Dermis microvascular lymphatic vessel endothelial cell (primary cell): ENCODE measurements around the gene MMP17. TPM values are rescaled to one million over a fixed set of nuclear protein-coding genes. Genes with fewer than 3 reads are reported as not detected.

Experiments
- DNase-seq, 2 donors: peaks; one replicate each; pipeline versions ENCODE4 v3.0.0 to v3.0.0-alpha.2; 2010; ENCODE audit warnings: low read depth in 2 of 2
- total RNA-seq: library from RNA; depleted of rRNA; stranded (reverse); fragments of >200 nt; gene quantifications from 2 replicates; pipeline ENCODE4 v1.2.1, GENCODE V29; 2014

Gene MMP17
- total RNA-seq: 3.9 and 13.1 TPM in 2 replicates

DNA sequence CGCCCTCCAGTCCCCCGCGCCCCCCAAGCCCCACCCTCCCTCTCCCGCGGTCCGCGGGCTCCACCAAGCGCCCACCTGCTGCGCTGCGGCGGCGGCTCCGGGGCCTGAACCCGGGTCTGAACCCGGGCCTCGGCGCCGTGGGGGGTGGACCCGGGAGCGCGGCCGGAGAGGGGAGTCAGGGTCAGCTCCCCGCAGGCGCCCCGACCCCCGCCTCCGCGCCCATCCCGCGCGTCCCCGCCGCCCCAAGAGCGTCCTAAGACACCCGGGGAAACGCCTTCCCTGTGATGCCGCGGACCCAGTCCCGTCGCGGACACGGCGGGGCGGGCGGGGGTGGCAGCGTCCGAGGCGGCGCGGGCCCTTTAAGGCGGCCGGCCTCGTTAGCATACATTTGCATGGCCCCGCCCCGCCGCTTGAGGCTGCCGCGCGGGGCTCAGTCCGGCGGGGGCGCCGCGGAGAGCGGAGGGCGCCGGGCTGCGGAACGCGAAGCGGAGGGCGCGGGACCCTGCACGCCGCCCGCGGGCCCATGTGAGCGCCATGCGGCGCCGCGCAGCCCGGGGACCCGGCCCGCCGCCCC lies at the start of gene MMP17:
TSS of gene MMP17 (plus strand) at position 433 of the 574 bp plus-strand sequence. CDS start at position 535, 102 bp downstream.
- peak in 1 of 2 donors; percentile 72 for DNase-seq

DNA sequence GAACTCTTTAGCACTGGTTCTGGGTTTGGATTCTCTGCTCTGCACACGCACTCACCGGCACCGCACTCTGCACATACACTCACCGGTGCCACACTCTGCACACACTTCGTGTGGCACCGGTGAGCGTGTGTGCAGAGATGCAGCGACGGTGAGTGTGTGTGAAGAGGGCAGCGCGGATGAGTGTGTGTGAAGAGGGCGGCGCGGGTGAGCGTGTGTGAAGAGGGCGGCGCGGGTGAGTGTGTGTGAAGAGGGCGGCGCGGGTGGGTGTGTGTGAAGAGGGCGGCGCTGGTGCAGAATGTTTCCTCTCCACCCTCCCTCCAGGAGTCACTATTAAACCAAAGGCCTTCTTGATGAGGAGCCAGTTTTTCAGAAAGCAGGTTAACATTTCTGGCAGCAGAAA lies 49.2 kb upstream of the MMP17 start:
- no peak for DNase-seq

DNA sequence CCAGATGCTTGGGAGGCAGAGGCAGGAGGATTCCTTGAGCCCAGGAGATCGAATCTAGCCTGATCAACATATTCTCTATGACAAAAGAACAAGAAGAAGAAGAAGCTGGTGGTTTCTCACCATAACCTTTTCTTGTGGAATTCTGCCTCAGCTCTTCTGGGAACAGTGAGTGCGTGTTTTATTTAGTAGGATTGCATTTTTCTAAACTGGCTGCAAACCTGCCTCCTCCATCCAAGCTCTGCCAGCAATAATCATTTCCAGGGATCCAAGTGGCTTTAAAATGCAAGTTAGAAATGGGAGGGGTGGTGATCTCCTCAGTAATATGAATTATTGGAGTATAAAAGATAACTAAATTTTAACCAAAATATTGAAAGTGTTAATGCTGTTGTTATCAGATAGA lies 46.1 kb upstream of the MMP17 start:
- no peak for DNase-seq

DNA sequence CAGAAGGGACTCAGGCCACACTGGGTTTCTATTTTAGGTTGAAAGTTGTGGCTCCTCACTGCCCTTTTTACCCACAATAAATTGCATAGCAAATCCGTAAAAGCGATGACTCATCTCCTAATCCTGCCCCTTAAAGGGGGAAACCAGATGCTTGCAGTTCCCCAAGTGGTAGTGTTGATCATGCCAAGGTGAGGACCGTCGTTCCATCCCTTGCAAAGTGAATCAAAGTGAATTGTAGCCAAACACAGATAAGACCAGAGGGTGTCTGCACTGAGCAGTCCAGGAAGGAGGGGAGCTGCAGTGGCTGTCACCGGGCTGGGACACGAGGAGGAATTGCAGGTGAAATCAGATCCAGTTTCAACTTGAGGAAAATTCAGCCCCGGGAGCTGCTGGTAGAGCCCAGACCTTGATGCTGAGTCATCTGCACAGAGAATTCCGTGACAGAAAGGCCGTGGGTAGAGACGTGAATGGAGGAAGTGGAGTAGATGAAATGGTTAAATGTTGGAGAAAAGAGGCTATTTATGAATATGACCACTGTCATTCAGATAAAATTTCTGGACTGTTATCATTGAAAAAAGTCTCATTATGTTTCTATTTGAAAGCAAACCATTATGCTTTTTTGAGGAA lies 44.2 kb upstream of the MMP17 start:
- DNase-seq: peak in 1 of 2 donors; percentile 67

DNA sequence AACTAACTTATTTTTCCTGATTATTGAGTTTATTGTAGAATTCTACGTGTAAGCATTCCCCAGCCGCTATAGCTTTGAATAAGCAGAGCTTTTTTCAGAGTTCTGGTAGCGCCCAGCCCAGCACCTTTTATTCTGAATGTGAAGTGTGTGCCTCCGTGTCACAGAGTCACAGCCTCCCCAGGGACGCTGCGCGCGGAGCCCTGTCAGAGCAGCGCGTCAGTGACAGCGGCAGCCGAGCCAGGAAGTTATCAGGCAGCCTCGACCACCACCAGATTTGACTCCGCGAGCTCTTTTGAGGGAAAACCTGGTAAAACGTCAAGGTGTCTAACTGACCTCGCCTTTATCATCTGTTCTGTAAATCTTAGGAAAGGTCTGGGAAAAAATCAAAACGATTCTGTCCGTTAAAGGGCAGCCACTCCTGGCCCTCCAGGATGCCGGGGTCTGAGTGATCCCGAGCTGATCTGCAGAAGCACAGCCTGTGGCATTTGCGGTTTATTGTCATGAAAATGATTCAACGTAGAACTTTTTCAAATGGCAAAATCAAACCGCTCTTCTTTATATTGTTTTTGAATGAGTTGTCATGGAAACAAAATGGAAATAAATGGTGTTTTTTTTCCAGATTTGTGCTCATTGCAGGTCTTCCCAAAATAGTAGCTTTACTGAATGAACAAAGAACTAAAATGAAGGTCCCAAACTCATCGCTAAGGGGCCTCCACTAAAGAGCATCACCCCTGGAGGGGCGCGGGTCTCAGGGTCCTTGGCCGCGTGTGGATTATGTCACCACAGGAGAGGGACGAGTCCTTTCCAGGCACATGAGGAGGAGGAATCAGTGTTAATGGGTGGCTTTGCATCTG lies 43.1 kb upstream of the MMP17 start:
- DNase-seq: no peak

DNA sequence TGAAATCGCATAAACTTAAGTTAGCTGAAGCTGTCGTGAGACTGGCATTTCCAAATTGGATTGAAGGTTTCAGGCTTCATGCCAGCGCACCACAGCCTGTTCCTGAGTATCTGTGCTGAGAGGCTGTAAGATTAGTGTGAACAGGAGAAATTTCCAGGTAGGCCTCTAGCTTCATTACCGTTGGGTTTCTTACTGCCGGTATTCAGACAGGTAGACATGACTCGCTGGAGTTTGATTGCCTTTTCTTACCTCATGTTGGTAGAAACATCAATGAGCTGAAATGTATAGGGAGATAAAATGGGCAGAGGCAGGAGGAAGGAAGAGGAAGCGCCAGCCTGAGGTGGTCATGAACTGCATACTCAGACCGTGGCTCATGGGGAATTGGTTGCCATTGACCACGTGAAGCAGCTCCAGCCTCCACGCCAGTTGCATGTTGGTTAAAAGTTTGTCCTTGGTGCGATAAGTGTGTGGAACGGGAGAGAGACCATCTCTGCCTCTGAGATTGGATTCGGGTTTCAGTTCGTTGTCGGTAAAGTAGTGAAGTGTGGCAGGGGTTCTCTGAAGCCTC lies 42.3 kb upstream of the MMP17 start:
- DNase-seq: no peak

DNA sequence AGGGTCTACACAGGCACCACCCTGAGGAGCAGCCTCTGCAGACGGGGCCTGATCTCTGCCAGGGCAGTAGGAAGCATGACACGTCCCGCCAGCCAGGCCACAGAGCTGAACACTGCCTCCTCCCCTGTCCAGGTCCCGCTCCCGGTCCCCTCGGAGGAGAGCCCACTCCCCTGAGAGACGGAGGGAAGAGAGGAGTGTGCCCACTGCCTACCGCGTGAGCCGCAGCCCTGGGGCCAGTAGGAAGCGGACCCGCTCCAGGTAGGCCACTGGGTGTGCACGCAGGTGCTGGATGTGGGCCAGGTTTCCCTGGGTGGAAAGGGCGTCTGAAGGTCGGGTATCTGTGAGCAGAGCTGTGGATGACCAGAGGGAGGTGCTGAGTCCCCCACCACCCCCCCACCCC lies 41.9 kb upstream of the MMP17 start:
- no peak for DNase-seq

DNA sequence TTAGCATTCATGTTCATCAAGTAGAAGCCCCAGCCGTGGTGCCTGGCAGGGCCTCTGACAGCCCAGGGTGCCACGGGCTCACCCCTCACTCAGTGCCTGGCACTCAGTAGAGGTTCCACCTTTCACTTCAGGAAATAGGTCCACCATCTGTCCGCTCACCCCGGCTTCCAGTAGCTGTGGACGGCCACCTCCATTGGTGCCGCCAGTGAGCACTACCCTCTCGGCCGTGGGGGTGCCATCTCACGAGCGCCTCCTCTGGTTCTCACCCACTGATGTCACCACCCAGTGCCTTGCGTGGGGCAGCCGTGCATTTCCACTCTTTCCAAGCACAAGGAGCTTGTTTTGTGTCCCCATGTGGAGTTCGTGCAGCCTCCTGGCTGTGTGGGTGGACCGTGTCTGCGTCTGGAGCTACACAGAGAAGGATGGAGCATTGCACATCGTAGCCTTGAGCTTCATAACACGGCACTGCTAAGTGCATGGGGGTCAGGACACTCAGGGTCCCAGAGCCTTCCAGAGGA lies 41.0 kb upstream of the MMP17 start:
- DNase-seq: no peak

DNA sequence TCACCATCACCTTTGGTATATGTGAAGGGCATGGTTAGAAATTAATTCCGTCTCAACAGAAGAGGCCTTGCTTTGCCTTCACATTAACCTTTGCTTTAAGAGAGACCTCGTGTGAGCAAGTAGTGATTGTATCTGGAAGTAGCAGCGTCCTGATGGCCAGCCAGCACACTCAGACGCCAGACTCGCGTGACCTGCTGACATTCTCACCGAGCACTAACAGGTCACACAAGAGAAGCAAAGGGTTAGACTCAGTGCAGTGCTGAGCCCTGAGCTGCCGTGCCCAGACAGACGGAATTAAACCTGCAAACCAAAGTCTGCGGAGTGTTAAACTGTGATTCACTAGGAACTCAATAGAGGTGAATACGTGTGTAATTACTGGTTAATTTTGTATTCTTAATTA lies 40.1 kb upstream of the MMP17 start:
- DNase-seq: no peak

DNA sequence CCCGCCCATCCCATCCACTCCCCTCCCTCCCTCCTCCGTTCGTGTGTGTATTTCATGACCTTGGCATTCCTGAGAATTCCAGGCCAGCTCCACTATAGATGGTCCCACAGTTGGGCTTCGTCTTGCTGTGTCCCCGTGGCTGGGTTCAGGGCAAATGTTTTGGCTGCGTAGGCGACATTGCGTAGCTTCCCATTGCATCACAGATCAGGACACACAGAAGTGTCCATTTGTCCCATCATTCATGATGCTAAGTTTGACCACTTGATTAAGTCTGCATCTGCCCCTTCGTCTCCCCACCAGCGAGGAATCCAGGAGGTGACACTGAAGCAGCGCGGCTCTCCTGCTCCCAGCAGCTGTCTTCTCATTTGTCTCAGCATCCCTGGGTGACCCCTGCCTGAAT lies 38.6 kb upstream of the MMP17 start:
- DNase-seq: no peak

DNA sequence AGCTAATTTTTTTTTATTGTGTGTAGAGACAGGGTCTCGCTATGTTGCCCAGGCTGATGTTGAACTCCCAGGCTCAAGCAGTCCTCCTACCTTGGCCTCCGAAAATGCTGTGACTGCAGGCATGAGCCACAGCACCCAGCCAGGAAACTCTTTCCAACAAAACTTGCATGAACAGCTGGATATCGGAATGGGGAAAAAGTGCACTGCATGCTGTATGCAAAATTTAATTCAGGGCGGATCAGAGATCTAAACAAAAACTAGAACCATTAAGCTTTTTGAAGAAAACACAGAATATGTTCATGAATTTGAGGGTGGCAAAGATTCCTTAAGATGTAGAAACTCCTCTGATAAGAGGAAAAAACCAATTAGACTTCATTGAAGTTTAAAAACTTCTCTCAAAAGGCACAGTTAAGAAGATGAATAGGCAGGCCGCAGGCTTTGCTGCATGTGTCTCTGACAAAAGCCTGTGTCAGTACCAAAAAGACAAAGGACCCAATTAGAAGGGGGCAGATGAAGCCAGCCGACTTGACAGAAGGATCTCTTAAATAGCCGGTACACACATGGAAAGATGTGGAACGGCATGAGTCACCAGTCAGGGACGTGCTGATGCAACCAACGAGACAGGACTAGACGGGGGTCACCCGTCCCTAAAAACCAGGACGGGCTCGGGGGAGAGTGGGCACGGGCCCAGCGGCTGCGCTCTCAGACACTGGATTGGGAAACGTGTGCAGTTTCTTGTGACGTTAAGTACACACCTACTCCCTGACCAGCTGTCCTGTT lies 34.8 kb upstream of the MMP17 start:
- DNase-seq: no peak

DNA sequence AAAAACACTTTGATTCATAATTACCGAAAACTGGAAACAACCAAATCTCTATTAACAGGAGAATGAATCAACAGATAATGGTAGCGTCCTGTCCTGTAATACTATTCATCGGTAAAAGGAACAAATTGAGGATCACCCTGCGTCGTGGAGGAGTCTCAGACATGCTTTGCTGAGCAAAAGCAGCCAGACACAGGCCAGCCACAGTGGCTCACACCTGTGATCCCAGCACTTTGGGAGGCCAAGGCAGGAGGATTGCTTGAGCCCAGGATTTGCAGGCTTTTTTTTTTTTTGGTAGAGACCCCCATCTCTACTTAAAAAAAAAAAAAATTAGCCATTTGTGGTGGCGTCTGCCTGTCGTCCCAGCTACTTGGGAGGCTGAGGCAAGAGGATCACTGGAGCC lies 34.1 kb upstream of the MMP17 start:
- DNase-seq: no peak

DNA sequence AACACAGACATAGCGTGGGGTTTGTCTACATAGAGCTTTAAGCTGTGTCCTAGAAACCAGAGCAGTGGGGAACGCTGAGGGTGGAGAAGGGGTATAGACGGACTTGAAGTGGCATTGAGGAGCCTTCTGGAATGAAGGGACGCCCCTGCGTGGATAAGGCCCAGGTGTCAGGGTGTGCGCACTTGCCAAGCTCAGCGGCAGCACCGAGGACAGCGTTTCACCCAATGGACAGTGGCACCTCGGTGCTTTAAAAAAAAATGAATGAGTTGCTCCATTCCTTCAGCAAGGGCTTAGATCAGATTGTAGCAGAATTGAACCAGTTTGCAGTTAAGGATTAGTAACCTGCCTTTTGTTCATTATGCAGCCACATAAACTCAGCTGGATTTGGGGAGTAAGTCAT lies 33.6 kb upstream of the MMP17 start:
- no peak for DNase-seq

DNA sequence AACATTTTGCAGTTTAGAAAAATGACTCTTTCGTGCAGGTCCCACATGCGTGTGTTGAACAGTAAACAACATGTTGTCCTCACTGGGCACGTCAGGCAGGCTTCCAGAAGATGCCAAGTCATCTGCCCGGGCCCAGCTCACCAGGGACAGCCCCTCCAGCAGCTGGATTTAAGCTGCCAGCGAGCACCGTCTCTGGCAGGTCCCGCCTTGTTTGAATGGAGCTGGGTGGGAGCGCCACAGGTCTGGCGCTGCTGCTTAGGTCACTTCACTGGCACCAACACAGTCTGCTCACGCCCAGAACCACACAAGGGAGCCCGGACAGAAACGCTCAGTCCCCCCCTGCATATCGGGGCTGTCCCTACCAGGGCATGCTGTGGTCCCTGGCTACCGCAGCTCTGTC lies 33.1 kb upstream of the MMP17 start:
- DNase-seq: no peak

DNA sequence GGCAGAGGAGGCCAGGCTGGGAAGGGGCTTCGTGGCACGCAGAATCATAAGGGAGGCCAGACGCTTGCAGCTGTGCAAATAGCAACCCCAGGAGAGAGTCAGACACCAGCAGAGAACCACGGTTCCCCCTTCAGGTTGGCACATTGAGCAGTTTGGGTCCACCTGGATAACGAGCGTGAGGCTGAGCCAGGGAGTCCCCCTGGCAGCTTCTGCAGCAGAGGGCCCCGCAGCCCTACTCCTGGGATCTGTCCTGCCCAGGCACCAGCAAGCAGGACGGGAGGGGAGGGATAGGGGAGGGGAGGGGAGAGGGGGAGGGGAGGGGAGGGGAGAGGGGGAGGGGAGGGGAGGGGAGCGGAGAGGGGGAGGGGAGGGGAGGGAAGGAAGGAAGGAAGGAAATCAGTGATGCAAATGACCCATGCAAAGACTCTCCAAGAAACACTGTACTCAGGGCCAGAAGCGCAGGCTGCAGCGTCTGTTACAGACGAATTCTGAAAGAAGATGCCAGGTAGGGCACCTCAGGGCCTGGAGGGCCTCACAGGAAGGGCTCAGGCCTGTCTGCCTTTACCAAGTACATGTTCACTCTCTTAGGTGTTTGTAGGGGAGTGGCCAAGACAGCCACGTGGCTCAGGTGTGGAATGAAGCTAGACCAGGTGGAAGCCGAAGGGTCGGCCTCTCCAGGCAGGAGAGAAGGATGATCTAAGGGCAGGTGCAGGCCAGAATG lies 32.3 kb upstream of the MMP17 start:
- no peak for DNase-seq

DNA sequence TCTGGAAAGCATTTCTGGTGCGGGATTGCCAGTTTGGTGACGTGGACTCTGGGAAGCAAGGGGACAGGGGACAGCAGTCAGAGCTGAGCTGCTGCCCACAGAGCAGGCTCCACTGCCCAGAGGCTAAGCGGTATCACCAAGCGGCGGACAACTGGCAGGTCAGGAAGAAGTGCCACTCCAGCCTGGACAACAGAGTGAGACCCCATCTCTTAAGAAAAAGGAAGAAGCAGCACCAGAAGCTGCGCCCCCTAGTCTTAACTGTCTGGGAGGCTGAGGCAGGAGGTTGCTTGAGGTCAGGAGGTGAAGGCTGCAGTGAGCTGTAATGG lies 31.8 kb upstream of the MMP17 start:
- no peak for DNase-seq

DNA sequence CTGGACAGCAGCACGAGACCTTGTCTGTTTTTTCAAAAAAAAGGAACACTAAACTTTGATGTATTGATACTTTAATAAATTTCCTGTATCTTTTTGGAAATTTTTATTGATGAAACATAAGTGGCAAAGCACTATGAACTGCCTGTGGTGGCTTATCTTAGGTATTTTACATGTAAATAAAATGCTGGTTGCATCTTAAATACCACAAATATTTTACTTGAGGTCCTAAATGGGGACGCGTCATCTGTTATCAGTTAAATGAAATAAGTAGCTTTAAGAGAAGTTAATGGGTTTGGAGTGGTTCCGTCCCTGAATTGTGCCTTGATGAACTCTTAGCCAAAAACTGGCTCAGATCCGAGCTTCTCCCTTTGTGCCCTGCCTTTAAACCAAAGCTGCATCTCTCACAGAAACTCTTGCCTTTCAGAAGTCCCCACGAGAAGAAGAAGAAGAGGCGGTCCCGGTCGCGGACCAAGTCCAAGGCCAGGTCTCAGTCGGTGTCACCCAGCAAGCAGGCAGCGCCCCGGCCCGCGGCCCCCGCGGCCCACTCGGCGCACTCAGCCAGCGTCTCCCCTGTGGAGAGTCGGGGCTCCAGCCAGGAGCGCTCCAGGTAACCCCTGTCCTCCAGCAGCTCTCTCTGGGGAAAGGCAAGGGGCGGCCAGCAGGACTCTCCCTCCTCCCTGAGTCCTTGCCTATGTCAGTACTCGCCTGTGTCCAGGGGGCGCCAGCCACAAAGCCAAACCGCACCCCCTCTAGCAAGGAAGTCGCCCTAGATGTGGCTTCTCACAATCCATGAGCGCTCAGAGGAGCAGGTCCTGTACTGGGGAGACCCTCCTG lies 31.2 kb upstream of the MMP17 start:
- no peak for DNase-seq

DNA sequence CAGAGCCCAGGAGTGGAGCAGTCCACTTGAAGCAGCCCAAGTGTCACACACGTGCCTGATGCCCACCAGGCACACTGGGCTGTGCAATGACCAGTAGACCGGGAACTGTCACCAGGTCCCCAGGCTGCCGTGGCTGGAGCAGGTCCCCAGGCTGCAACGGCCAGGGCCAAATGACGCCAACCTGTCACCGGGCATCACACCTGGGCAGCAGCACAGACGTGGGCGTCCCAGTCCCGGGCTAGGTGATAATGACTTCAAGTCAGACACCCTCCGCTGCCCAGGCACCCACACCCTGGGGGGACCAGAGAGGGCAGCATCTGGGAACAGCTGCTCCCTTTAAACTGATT lies 30.6 kb upstream of the MMP17 start:
- no peak for DNase-seq

DNA sequence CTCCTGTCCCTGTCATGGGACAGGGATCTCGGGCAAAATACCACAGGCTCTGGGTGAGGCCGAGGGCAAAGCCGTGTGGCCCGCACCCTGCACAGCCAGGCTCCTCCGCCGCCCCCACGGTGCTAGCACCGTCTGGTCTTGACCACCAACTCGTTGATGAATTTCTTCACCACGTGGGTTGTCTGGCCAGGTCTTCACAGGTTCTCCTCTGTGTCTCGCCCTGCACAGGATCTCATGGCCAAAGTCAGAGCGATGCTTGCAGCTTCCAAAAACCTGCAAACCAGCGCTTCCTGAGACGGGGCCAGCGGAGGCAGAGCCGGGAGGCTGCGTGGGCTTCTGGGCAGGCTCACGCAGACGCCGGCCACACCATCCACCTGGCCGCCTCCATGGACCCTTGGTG lies 29.0 kb upstream of the MMP17 start:
- no peak for DNase-seq
